GM12878 (cell line): ENCODE results near the gene TKTL1. TPM values are rescaled to one million over a fixed set of nuclear protein-coding genes. Genes with fewer than 3 reads are reported as not detected.

Experiments used
- ATAC-seq: fragments of 200-7000 bp; cut with Tn5 transposase; 3 replicates; pipeline ENCODE4 v1.9.1; 2020; ENCODE audit warnings: mild to moderate bottlenecking, moderate library complexity
- BruUV-seq: library from RNA; stranded (reverse); fragments of 400-500 nt; replicated peaks from 2 replicates; lab custom pipeline; 2021; lab: Mats Ljungman, UMichigan
- CTCF ChIA-PET: fragments of 300-600 bp; sonication (Branson Sonifier 250); formaldehyde crosslinking; extraction: SDS; loops from one replicate; lab custom pipeline; 2021; ENCODE audit warnings: inconsistent platforms; lab: Yijun Ruan, JAX
- POLR2A ChIA-PET: fragments of 350-600 bp; formaldehyde crosslinking; extraction: SDS; loops from one replicate; lab custom pipeline; 2021; ENCODE audit warnings: inconsistent platforms; lab: Charles Lee
- RAD21 ChIA-PET: fragments of 300-600 bp; sonication (Branson Sonifier 250); formaldehyde crosslinking; loops from one replicate; lab custom pipeline; 2023; ENCODE audit warnings: antibody characterized with exemption; ENCODE audit not compliant: unreplicated experiment; lab: Charles Lee
- SMC1A ChIA-PET: fragments of 300-600 bp; sonication (Branson Sonifier 250); formaldehyde crosslinking; loops from one replicate; lab custom pipeline; 2023; ENCODE audit not compliant: unreplicated experiment, uncharacterized antibody; lab: Charles Lee
- DNase-seq: peaks from one replicate; pipeline ENCODE4 v3.0.0-alpha.2; 2011; ENCODE audit warnings: low read depth, low spot score
- FAIRE-seq: peaks from 3 replicates; lab custom pipeline; 2011; peaks lifted over from hg19 to GRCh38; lab: Jason Lieb, UNC
- H2AFZ ChIP-seq: 2 replicates; pipeline ENCODE4 v1.6.0; 2011; ENCODE audit warnings: low read depth, low read length, control low read depth; ENCODE audit not compliant: control insufficient read depth
- H3K27ac ChIP-seq: 2 replicates; pipeline ENCODE4 v1.5.1; 2011; ENCODE audit warnings: control low read depth; ENCODE audit not compliant: control insufficient read depth, insufficient read depth
- H3K27me3 ChIP-seq, 2 experiments: replicated peaks in 1 of 2; 2 replicates each; pipeline versions ENCODE4 v1.6.0 to v1.6.1; 2011; ENCODE audit warnings: low read length in 1 of 2; ENCODE audit not compliant: control insufficient read depth in 2 of 2, insufficient read depth in 2 of 2
- H3K36me3 ChIP-seq, 2 experiments: 2 replicates each; pipeline ENCODE4 v1.5.1; 2011; ENCODE audit warnings: low read length in 1 of 2; ENCODE audit not compliant: control insufficient read depth in 2 of 2, insufficient read depth in 2 of 2
- H3K4me1 ChIP-seq: 2 replicates; pipeline ENCODE4 v1.6.1; 2011; ENCODE audit warnings: mild to moderate bottlenecking, low read length, moderate library complexity, mixed read lengths; ENCODE audit not compliant: control insufficient read depth, insufficient read depth
- H3K4me2 ChIP-seq: 2 replicates; pipeline ENCODE4 v1.6.0; 2011; ENCODE audit warnings: control low read depth; ENCODE audit not compliant: control insufficient read depth, insufficient read depth
- H3K4me3 ChIP-seq: fragments of 200-600 bp; sonication (generic); 2 replicates; pipeline ENCODE4 v1.5.1; 2016
- H3K79me2 ChIP-seq: 2 replicates; pipeline ENCODE4 v1.6.0; 2011; ENCODE audit warnings: low read length; ENCODE audit not compliant: control insufficient read depth, insufficient read depth
- H3K9ac ChIP-seq: 2 replicates; pipeline ENCODE4 v1.8.0; 2011; ENCODE audit warnings: low read length, control low read depth, mixed read lengths; ENCODE audit not compliant: control insufficient read depth, insufficient read depth
- H3K9me3 ChIP-seq: replicated peaks from 3 replicates; pipeline ENCODE4 v1.5.1; 2011; ENCODE audit warnings: mild to moderate bottlenecking, low read length; ENCODE audit not compliant: control insufficient read depth, insufficient read depth
- H4K20me1 ChIP-seq: 2 replicates; pipeline ENCODE4 v1.6.0; 2011; ENCODE audit not compliant: control insufficient read depth, insufficient read depth
- BACH1 ChIP-seq: fragments of 450-650 bp; IDR thresholded peaks from 2 replicates; pipeline ENCODE4 v1.6.1; 2017; ENCODE audit warnings: mild to moderate bottlenecking, borderline replicate concordance
- ELK1 ChIP-seq: IDR thresholded peaks from 2 replicates; pipeline ENCODE4 v1.6.1; 2012; ENCODE audit warnings: low read depth, low read length, improper control_type of control experiment
- GATAD2B ChIP-seq: fragments of 450-650 bp; conservative IDR thresholded peaks from 2 replicates; pipeline ENCODE4 v1.6.1; 2017; ENCODE audit warnings: low read depth, mild to moderate bottlenecking, moderate library complexity
- MTA3 ChIP-seq: IDR thresholded peaks from 2 replicates; pipeline ENCODE4 v1.6.1; 2012; ENCODE audit warnings: low read length, inconsistent platforms, borderline replicate concordance
- SMAD5 ChIP-seq: IDR thresholded peaks from 2 replicates; pipeline ENCODE4 v1.6.1; 2016; ENCODE audit warnings: antibody characterized with exemption, low read depth
- SREBF1 ChIP-seq: IDR thresholded peaks from 2 replicates; pipeline ENCODE4 v1.6.1; 2012; ENCODE audit warnings: mild to moderate bottlenecking, low read length
- TBL1XR1 ChIP-seq: IDR thresholded peaks from 2 replicates; pipeline ENCODE4 v1.6.1; 2012; ENCODE audit warnings: low read depth, low read length, improper control_type of control experiment
- ZNF384 ChIP-seq: IDR thresholded peaks from 2 replicates; pipeline ENCODE4 v1.6.1; 2012; ENCODE audit warnings: low read depth, mild to moderate bottlenecking, low read length, improper control_type of control experiment, borderline replicate concordance
- WGBS: methylation state at CpG from one replicate; pipeline ENCODE4 v1.1.6; 2016; ENCODE audit warnings: low lambda C conversion rate; ENCODE audit not compliant: insufficient replicate concordance, insufficient coverage; ENCODE audit errors: missing lambda C conversion rate; 5-methylcytosine and 5-hydroxymethylcytosine counted together
- in situ Hi-C: fragments of 300-500 bp; cut with MboI; formaldehyde crosslinking; loops from 9 replicates; pipeline ENCODE4 v1.14.3; 2018; ENCODE audit warnings: mixed read lengths
- intact Hi-C: fragments of 100-400 bp; cut with micrococcal nuclease; formaldehyde crosslinking; loops from one replicate; pipeline ENCODE4 v1.14.2; 2022; ENCODE audit not compliant: unreplicated experiment
- polyA plus RNA-seq, 11 experiments: library from polyadenylated mRNA; depleted of rRNA in 4 of 11; unstranded in 6 of 11; stranded (reverse) in 5 of 11; fragments of >200 nt; fragmentation: Nextera tagmentation in 4 of 11; fragmentation: Illumina TruSeq in 1 of 11; extraction: Ambion mirVana in 4 of 11; extraction: Trizol in 1 of 11; gene quantifications; 1 replicate in 1 of 11; 2 replicates in 10 of 11; pipeline versions ENCODE4 v1.2.1 to v1.2.3, GENCODE V29; 2011 to 2016; ENCODE audit warnings: inconsistent platforms in 2 of 11, missing spikeins in 2 of 11, low read depth in 1 of 11
- total RNA-seq, 4 experiments: library from RNA; depleted of rRNA in 3 of 4; stranded (reverse); fragments of >200 nt in 3 of 4; fragmentation: Illumina TruSeq in 1 of 4; extraction: Trizol in 1 of 4; gene quantifications; 2 replicates each; pipeline versions ENCODE4 v1.2.1 to v1.2.3, GENCODE V29; 2013 to 2021
- TF ChIP-seq, protein P1 (sequence below): IDR thresholded peaks from 2 replicates; pipeline ENCODE4 v1.6.1; 2011; ENCODE audit warnings: low read depth, mild to moderate bottlenecking, low read length, moderate library complexity, borderline replicate concordance; ENCODE audit errors: extremely low read depth
- TF ChIP-seq, protein P2 (sequence below): fragments of 450-650 bp; conservative IDR thresholded peaks from 2 replicates; pipeline ENCODE4 v1.6.1; 2017; ENCODE audit warnings: mild to moderate bottlenecking, moderate library complexity
- TF ChIP-seq, protein P3 (sequence below): IDR thresholded peaks from 2 replicates; pipeline ENCODE4 v1.6.1; 2011; ENCODE audit warnings: borderline replicate concordance, low read depth, mild to moderate bottlenecking, moderate library complexity, low read length; ENCODE audit not compliant: insufficient read depth, poor library complexity, severe bottlenecking

The TKTL1 gene
- total and polyA plus RNA-seq, 10 of the 15 experiments (the other 5 are each of a cell fraction or from before 2014, with no cell fraction given) = 0.01 to 0.07 TPM; not detected in 8

DNA sequence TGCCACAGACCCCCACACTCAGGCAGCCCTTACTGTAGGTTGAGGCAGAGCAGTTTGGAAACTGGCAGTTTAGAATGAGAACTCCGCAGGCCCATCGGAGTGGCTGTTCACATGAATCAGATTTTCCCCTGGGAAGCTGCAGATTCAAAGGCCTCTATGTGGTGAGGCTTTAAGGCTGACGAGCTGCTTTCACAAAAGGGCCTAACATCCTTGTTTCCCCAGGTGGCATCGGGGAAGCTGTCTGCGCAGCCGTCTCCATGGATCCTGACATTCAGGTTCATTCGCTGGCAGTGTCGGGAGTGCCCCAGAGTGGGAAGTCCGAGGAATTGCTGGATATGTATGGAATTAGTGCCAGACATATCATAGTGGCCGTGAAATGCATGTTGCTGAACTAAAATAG is 33.7 kb downstream of the TKTL1 start:
- no peak for TF ChIP-seq SMAD5
- TF ChIP-seq TBL1XR1 = no peak
- TF ChIP-seq BACH1 = no peak
- no peak for TF ChIP-seq GATAD2B
- TF ChIP-seq, all 136 proteins: peak for 0
- ChIA-PET CTCF (interaction anchor here (1.2 kb wide), 1 partner anchor 20 kb away, joined by 3 read pairs; no protein-coding TSS in a partner anchor), RAD21 (no interaction called here), POLR2A (no interaction called here), SMC1A (interaction anchor here (0.7 kb wide), 1 partner anchor 915 kb away, joined by 3 read pairs; no protein-coding TSS in a partner anchor)
- no peaks in the 10 kb centered on the region for H3K27me3 ChIP-seq
- DNase-seq = no peak
- no peak overlapping the region for H3K9ac ChIP-seq
- H3K4me3 ChIP-seq = no peak overlapping the region
- BruUV-seq = no TSS peak
- ATAC-seq = no peak
- WGBS = 55% methylated on average over 10 of the region's 10 CpGs
- H3K9me3 ChIP-seq = no peaks in the 10 kb centered on the region
- no peaks in the 10 kb centered on the region for H4K20me1 ChIP-seq
- H3K4me2 ChIP-seq = no peak overlapping the region
- no peaks in the 10 kb centered on the region for H3K79me2 ChIP-seq
- no peak overlapping the region for H2AFZ ChIP-seq
- H3K36me3 ChIP-seq = no peaks in the 10 kb centered on the region
- in situ Hi-C loops = no loop called here
- no peak for FAIRE-seq
- peaks cover 12% of the 10 kb centered on the region for H3K4me1 ChIP-seq
- H3K27ac ChIP-seq = no peak overlapping the region
- intact Hi-C loops = no loop called here

DNA sequence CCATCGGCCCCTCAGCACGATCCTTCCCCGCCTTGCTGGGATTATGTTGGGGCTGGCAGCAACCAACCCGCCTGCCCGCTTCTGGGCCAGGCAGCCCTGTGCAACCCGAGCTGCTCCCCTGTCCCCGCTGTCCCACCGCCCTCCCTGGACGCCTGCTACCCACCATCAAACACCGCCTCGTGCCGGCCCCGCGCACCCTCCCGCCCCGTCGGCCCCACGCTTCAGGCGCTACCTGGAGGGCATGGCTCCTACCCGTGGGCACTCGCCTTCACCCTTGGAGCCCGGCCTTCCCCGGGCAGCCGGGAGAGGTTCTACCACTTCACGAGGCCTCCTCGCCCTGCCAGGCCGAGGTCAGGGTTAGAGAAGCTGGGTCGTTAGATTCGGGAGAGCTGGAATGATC is 37.0 kb downstream of the TKTL1 start:
- Histone ChIP-seq H2AFZ (no peak overlapping the region), H3K27me3 (no peaks in the 10 kb centered on the region), H3K9ac (no peak overlapping the region), H3K27ac (no peak overlapping the region), H3K9me3 (no peaks in the 10 kb centered on the region), H3K4me2 (no peak overlapping the region), H4K20me1 (no peaks in the 10 kb centered on the region), H3K36me3 (no peaks in the 10 kb centered on the region), H3K4me3 (no peak overlapping the region), H3K79me2 (no peaks in the 10 kb centered on the region), H3K4me1 (peaks cover 21% of the 10 kb centered on the region)
- SMC1A ChIA-PET = no interaction called here
- ATAC-seq = no peak
- no TSS peak for BruUV-seq
- CTCF ChIA-PET = no interaction called here
- in situ Hi-C loops = no loop called here
- RAD21 ChIA-PET = no interaction called here
- POLR2A ChIA-PET = no interaction called here
- no peak for DNase-seq
- FAIRE-seq = no peak
- intact Hi-C loops = no loop called here
- 78% methylated on average over 18 of the region's 29 CpGs for WGBS
- TF ChIP-seq, protein P1, sequence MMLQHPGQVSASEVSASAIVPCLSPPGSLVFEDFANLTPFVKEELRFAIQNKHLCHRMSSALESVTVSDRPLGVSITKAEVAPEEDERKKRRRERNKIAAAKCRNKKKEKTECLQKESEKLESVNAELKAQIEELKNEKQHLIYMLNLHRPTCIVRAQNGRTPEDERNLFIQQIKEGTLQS = no peak
- no peak for TF ChIP-seq ELK1
- TF ChIP-seq SREBF1 = no peak
- TF ChIP-seq, protein P2, sequence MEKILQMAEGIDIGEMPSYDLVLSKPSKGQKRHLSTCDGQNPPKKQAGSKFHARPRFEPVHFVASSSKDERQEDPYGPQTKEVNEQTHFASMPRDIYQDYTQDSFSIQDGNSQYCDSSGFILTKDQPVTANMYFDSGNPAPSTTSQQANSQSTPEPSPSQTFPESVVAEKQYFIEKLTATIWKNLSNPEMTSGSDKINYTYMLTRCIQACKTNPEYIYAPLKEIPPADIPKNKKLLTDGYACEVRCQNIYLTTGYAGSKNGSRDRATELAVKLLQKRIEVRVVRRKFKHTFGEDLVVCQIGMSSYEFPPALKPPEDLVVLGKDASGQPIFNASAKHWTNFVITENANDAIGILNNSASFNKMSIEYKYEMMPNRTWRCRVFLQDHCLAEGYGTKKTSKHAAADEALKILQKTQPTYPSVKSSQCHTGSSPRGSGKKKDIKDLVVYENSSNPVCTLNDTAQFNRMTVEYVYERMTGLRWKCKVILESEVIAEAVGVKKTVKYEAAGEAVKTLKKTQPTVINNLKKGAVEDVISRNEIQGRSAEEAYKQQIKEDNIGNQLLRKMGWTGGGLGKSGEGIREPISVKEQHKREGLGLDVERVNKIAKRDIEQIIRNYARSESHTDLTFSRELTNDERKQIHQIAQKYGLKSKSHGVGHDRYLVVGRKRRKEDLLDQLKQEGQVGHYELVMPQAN = no peak
- TF ChIP-seq, protein P3, sequence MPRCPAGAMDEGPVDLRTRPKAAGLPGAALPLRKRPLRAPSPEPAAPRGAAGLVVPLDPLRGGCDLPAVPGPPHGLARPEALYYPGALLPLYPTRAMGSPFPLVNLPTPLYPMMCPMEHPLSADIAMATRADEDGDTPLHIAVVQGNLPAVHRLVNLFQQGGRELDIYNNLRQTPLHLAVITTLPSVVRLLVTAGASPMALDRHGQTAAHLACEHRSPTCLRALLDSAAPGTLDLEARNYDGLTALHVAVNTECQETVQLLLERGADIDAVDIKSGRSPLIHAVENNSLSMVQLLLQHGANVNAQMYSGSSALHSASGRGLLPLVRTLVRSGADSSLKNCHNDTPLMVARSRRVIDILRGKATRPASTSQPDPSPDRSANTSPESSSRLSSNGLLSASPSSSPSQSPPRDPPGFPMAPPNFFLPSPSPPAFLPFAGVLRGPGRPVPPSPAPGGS = no peak
- no peak for TF ChIP-seq MTA3
- no peak for TF ChIP-seq ZNF384
